HG03565 (cell line): ENCODE data around the gene FKRP.
"Not testable (repeated sequence)": the region's sequence is repeated elsewhere in the genome, so short reads cannot be mapped to it uniquely, and the experiment has no call there.

Source experiments
- ATAC-seq: cut with Tn5 transposase; IDR thresholded peaks from one replicate; pipeline ENCODE4 v1.9.1; 2021; ENCODE audit warnings: mild to moderate bottlenecking, moderate library complexity; ENCODE audit not compliant: unreplicated experiment

The FKRP gene

DNA sequence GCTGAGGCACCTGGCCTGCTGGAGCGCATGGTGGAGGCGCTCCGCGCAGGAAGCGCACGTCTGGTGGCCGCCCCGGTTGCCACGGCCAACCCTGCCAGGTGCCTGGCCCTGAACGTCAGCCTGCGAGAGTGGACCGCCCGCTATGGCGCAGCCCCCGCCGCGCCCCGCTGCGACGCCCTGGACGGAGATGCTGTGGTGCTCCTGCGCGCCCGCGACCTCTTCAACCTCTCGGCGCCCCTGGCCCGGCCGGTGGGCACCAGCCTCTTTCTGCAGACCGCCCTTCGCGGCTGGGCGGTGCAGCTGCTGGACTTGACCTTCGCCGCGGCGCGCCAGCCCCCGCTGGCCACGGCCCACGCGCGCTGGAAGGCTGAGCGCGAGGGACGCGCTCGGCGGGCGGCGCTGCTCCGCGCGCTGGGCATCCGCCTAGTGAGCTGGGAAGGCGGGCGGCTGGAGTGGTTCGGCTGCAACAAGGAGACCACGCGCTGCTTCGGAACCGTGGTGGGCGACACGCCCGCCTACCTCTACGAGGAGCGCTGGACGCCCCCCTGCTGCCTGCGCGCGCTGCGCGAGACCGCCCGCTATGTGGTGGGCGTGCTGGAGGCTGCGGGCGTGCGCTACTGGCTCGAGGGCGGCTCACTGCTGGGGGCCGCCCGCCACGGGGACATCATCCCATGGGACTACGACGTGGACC is 10.1 kb downstream of the FKRP start:
- no peak for ATAC-seq

DNA sequence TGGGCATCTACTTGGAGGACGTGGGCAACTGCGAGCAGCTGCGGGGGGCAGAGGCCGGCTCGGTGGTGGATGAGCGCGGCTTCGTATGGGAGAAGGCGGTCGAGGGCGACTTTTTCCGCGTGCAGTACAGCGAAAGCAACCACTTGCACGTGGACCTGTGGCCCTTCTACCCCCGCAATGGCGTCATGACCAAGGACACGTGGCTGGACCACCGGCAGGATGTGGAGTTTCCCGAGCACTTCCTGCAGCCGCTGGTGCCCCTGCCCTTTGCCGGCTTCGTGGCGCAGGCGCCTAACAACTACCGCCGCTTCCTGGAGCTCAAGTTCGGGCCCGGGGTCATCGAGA is 10.7 kb downstream of the FKRP start:
- ATAC-seq, result no peak

DNA sequence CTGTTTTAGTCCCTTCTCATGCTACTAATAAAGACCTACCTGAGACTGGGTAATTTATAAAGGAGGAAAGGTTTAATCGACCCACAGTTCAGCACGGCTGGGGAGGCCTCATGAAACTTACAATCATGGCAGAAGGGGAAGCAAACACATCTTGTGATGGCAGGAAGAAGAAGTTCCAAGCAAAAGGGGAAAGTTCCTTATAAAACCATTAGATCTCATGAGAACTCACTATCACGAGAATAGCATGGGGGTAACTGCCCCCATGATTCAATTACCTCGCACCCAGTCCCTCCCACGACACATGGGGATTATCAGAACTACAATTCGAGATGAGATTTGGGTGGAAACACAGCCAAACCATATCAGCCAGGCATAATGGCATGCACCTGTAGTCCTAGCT is 13.3 kb downstream of the FKRP start:
- no peak for ATAC-seq

DNA sequence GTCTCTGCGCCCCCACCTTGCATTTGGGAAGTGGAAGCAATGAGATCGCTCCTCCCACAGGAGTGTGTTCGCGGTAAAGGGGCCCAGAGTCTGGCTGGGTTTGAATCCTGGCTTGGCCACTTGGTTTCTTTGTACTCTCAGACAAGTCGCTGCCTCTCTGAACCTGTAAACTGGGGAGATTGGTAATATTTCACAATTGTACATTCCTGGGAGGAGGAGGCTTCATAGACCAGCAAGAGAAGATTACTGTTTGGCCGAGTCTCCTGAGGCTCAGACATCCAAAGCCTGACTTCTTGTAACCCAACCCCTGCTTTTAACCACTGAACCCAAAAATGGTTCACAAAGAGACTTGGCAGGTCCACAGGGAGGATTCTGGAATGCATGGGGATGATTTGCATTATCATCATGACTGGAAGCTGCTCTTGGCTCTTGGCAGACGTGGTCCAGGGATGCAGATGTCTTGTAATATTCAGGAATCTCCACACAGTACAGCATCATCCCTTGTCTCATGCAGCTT is 14.0 kb downstream of the FKRP start:
- no peak for ATAC-seq

DNA sequence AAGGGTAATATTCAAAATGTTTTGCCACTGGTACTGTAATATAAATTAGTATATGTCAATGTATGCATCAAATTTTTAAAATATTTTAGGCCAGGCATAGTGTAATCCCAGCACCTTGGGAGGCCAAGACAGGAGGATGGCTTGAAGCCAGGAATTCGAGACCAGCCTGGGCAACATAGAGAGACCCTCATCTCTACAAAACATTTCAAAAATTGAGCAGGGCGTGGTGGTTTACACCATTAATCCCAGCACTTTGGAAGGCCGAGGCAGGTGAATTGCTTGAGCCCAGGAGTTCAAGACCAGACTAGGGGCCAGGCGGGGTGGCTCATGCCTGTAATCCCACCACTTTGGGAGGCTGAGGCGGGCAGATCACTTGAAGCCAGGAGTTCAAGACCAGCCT is 14.5 kb downstream of the FKRP start:
- ATAC-seq, result no peak

DNA sequence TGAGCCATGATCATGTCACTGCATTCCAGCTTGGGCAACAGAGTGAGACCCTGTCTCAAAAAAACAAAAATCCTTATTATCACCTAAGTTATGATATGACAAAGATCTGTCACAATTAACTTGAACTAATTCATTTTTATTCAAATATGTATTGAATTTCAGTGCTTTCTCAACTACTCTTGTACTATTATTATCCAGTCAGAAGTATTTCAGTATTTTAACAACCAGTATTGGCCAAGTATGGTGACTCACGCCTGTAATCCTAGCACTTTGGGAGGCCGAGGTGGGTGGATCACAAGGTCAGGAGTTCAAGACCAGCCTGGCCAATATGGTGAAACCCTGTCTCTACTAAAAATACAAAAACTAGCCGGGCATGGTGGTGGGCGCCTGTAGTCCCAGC is 15.0 kb downstream of the FKRP start:
- ATAC-seq, result not testable (repeated sequence)

DNA sequence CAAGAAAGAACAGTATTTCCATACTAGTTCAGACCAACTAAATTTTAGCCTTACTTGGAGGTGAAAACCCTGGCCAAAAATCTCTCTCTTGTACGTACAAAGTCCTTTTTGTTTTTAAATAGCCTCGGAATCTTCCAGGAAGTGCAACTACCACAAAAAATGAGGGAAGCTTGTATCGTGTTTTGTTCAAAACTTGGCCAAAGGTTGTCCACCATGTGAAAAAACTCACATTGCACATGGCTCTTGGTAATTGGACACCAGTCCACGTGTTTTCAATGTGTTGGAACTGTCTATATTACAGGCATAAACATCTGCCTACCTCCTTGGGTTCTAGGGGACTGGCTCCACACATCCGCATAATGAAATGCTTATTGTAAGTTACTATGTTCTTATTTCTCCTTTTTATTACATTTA is 15.6 kb downstream of the FKRP start:
- no peak for ATAC-seq

DNA sequence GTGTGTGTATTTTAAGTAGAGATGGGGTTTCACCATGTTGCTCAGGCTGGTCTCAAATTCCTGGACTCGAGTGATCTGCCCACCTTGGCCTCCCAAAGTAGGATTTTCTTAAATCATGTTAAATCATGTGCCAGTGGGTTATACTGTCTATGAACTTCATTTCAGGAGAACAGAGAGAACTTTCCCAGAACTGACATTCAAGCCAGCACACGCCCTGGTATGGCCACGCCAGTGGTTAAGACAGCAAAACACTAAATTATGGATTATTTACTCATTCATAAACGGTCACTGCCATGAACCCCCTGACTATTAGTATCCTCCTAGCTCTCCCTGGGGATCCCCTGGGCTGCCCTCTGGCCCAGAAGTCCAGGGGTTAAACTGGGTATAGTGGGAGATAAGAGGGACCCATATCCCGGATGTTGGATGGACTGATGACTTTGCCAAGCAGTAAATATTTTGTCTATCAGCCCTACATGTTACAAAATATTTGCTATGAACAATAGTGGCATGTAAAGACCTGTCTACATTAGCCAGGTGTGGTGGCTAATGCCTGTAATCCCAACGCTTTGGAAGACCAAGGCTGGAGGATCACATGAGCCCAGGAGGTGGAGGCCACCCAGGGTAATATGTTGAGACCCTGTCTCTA is 16.5 kb downstream of the FKRP start:
- no peak for ATAC-seq

DNA sequence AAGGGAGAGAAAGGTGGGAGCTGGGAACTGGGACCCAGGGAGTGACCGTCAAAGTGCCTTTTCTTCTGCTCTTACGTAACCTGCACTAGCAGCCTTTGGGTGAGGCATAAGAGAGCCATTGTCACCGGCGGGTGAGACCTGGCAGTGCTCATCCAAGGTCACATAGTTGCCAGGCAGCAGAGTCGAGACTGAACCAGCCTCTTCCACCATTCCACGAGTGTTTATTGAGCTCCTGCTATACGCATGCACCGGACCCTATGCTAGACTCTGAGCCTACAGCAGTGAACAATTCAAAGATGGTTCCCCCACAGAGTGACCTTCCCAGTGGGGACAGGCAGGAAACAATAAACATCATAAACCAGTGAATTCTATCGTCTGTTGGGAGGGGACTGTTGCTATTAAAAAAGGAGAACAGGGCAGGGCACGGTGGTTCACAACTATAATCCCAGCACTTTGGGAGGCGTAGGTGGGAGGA is 19.0 kb downstream of the FKRP start:
- ATAC-seq, result no peak

DNA sequence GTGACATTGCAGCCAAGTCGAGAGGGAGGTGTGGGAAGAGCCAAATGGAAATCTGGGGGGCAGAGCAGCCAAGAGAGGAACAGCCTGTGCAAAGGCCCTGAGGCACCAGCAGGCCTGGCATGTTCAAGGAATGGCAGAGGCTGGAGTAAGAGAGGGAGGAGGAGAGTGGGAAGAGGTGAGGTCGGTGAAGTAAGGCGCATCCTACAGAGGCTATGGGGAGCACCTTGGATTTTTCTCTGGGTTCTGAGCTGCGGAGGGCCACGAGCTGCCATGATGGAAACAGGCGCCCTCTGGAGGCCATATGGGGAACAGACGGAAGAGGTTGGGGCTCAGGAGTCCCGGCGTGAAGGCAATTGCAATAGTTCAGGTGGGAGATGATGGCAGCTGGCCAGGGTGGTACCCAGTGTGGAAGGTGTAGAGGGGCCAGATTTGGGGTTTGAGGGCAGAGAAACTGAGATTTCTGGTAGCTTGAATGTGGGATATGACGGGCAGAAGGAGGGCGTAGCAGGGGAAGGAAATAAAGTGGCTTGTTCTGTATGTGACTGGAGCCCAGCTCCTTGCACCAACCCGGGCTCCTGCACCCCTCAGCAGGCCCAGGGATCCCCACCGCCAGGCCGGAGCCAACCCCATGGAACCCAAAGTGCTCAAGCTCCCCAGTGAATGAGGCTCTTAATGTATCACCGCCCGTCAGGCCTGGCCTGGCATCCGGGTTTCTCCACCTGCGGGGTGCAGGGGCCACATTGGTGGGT is 20.9 kb downstream of the FKRP start:
- no peak for ATAC-seq

DNA sequence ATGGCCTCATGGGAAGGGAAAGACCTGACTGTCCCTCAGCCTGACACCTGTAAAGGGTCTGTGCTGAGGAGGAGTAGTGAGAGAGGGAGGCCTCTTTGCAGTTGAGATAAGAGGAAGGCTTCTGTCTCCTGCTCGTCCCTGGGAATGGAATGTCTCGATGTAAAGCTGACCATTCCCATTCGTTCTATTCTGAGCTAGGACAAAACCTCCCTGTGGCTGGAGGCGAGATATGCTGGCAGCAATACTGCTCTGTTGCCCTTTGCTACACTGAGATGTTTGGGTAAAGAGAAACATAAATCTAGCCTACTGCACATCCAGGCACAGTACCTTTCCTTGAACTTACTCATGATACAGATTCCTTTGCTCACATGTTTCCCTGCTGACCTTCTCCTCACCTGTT is 22.9 kb downstream of the FKRP start:
- not testable (repeated sequence) for ATAC-seq

DNA sequence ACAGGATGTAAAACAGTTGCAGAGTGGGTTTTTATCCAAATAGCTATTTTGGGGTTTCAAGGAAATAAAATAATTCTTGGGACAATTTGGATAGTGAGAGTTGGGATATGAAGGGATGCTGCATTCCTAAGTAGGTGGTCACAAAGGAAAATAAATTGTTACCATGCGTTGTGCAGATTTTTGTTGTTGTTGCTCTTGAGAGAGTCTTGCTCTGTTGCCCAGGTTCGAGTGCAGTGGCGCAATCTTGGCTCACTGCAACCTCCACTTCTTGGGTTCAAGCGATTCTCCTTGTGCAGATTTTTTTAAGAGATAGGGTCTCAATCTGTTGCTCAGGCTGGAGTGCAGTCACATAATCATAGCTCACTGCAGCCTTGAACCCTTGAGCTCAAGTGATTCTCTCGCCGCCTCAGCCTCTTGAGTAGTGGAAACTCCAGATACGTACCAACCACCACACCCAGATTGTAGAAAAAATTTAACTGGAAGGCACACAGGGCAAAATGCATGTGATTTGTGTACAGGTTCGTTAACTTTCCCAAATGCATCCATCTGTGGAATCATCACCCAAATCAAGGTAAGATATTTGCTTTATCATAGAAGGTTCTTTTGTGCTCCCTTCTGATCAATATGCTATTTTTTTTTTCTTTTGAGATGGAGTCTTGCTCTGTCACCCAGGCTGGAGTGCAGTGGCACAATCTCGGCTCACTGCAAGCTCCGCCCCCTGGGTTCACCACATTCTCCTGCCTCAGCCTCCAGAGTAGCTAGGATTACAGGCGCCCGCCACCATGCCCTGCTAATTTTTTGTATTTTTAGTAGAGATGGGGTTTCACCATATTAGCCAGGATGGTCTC is 26.5 kb downstream of the FKRP start:
- ATAC-seq, result no peak

DNA sequence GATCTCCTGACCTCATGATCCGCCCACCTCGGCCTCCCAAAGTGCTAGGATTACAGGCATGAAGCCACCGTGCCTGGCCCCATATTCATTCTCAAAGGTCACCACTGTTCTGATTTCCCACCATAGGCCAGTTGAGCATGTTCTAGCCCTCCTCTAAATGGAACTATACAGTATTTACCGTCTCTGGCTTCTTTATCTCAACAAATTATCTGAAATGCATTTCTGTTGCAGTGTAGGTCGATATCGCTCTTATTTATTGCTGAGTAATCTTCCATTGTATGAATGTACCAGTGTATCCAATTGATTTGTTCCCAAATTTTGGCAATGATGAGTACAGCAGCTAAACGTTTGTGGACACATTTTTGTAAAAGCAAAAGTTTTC is 27.2 kb downstream of the FKRP start:
- ATAC-seq, result no peak

DNA sequence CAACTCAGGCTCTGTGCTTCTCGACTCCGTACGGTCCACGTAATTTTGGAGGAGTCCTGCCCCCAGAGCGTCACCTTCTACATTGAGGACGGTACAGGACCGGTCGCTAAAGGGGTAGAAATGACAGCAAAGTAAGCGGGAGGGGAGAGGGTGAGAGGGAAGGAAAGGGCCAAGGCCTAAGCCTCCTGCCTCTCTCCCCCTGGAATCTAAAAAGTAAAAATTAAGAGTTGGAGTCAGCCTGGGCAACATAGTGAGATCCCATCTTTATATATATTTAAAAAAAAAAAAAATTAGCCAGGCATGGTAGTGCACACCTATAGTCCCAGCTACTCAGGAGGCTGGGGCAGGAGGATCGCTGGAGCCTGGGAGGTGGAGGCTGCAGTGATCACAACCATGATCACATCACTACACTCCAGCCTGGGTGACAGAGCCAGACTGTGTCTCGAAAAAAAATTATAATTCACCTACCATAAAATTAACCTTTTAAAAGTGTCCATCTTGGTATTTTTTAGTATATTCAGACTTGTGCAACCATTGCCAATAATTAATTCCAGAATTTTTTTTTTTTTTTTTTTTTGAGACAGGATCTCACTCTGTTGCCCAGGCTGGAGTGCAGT is 29.9 kb downstream of the FKRP start:
- no peak for ATAC-seq

DNA sequence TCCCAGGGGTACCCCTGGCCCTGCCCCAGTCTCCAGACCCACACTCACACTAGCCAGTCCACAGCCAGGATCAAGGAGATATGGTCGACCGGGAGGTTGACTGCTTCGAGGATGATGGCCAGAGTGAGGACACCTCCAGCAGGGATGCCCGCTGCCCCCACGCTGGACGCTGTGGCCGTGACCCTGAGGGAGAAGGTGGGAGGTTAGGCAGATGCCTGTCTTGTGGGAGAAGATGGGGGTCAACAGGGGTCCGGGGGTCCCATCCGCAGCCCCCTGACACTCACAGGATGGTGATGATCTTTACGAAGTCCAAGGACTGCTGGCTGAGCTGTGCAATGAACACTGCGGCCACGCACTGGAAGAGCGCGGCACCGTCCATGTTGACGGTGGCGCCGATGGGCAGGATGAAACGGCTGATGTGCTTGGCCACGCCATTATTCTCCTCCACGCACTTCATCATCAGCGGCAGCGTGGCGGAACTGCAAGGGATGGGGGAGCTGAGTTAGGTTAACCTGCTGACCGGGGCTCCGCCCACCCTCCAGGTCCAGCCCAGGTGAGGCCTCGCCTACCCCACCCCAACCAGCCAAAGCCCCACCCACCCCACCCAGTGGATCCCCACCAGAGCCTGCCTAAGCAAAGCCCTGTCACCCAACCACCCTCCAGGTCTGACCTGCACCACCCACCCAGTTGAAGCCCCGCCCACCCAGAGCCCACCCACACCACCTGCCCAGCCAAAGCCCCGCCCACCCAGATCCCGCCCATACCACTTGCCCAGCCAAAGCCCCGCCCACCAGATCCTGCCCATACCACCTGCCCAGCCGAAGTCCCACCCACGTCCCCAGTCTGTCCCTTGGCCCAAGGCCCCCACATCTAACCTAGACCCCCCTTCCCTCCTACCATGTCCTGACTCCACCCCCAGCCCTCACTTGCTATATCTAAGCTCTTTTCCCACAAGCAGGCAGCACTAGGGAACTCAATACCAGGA is 31.4 kb downstream of the FKRP start:
- no peak for ATAC-seq

DNA sequence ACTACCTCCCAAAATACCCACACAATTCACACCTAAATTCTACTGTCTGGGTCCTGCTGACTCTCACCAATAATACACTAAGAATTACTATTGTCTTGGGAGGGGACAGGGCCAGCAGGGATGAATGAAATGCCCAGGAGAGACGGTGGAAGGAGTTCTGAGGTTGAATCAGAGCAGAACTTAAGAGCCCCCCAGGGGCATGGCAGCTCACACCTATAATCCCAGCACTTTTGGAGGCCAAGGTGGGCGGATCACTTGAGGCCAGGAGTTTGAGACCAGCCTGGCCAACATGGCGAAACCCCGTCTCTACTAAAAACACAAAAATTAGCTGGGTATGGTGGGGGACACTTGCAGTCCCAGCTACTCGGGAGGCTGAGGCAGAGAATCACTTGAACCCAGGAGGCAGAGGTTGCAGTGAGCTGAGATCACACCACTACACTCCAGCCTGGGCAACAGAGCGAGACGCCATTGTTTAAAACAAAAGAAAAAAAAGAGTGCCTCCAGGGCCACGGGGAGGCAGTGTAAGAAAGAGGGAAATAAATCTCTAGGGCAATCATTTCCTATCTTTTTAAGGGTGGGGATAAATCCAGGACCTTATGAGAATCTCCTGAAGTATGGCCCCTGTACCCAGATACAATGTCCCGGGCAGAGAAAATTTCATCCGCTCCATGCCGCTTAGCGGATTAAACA is 32.2 kb downstream of the FKRP start:
- ATAC-seq, result not testable (repeated sequence)

DNA sequence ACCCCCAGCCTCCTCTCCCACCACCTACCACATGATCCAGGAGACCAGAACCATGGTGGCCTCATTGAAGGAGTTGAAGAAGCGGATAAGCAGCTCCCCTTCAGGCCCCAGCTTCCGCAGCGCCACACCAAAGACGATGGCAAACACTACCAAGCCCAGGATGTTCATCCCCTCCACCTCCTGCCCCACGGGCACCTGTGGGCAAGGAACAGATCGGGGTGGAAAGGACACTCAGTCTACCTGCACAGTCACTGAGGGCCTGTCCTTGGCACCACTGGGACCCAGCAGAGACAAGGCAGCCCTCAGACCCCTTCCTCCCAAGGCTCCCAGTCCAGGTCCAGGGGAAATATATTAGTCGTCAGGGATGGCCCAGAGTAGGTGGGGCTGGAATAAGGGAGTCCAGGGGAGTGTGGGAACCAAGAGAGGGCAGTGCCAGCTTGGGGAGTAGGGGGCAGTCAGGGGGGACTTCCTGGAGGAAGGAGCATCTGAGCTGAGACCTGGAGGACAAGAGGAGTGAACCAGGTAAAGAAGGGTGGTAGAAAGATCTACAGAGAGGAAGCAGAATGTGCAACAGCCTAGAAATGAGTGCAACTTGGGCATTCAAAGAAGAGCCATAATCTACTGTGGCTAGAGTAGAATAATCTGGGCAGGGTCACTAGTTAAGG is 36.6 kb downstream of the FKRP start:
- no peak for ATAC-seq

DNA sequence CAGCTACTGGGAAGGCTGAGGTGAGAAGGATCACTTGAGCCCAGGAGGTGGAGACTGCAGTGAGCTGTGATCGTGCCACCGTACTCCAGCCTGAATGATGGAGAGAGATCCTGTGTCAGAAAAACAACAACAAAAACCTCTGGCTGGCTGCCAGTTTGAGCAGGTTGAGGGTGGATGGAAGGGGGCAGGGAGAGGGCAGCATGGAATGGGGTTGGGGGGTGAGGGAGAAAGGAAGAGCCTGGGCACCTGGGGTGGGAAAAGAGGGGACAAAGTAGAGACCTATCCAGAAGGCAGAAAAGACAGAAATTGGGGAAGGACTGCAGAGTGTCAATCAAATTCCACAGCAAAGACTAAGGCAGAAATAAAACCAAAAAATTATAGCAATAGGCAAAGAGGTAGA is 37.8 kb downstream of the FKRP start:
- ATAC-seq, result no peak
